ENCODE data around the gene CD86.

- TF ChIP-seq, protein P1, sequence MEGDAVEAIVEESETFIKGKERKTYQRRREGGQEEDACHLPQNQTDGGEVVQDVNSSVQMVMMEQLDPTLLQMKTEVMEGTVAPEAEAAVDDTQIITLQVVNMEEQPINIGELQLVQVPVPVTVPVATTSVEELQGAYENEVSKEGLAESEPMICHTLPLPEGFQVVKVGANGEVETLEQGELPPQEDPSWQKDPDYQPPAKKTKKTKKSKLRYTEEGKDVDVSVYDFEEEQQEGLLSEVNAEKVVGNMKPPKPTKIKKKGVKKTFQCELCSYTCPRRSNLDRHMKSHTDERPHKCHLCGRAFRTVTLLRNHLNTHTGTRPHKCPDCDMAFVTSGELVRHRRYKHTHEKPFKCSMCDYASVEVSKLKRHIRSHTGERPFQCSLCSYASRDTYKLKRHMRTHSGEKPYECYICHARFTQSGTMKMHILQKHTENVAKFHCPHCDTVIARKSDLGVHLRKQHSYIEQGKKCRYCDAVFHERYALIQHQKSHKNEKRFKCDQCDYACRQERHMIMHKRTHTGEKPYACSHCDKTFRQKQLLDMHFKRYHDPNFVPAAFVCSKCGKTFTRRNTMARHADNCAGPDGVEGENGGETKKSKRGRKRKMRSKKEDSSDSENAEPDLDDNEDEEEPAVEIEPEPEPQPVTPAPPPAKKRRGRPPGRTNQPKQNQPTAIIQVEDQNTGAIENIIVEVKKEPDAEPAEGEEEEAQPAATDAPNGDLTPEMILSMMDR (IDR thresholded peaks at IDR 0.05): no peak
- TF ChIP-seq POLR2A (IDR thresholded peaks at IDR 0.05): no peak
Observed at GRCh38 chr3:122032531-122032930, 22.6 kb upstream of the CD86 start.

Measured in thyroid gland (tissue), 4 donors.